ENCODE measurements around the gene ZNF609.

Gene ZNF609

DNA sequence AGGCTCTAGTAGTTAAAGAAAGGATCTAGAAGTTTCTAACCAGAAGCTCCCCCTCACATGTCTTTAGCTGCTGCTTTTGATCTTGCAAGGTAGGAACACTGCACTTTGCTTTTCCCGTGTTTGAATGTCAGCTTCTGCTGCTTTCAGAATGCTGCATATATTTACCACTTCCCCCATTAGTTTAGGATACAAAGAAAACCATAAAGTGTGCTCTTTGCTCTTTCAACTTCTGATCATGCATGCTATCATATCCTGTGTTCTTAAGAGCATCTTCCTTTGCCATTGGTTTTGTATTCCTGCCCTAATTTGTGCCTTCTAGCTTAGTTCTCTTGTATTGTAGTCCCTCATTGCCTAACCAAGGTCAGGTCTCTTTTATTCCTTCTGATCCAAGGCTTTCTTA lies 43.3 kb downstream of the ZNF609 start:
- DNase-seq: no peak

- peak; percentile 83 for DNase-seq
Observed at GRCh38 chr15:64507293-64507802, 47.0 kb downstream of the ZNF609 start.

DNA sequence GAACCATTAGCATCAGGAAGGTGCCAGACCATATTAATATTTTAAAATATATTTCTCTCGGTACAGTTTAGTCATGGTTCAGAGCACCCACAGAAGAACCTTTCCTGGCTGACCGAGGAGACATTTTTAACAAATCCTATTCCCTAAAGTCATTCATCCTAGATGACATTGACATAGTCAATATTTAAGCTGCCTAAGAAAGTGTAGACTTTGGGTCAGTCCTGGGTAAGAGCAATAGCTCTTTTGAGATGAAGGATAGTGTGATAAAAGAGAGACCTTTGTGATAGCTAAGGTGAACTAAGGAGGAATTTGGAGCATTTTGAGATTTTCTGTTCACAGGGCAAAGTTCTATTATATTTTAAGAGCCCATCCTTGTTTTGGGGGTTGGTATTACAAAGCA lies 47.5 kb downstream of the ZNF609 start:
- DNase-seq: no peak

- no peak for DNase-seq
Observed at GRCh38 chr15:64513823-64514222, 53.4 kb downstream of the ZNF609 start.

DNA sequence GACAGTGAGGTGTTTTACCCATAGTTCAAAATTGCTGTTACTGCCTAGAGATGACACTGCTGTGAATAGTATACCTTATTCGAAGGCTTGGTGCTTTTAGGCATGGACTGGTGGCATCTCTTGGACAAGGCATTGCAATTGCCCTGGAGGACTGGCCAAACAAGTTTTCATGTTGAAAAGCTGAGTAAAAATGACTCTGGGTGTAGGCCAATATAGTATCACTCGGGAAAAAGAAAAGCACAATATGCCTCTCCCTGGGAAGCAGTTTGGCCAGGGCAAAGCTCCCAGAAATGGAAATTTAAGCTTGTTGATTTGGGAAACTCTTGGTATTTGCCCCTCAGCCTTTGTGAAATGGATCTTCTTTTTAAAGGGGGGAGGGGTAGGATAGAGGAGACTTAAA lies 54.8 kb downstream of the ZNF609 start:
- no peak for DNase-seq

DNA sequence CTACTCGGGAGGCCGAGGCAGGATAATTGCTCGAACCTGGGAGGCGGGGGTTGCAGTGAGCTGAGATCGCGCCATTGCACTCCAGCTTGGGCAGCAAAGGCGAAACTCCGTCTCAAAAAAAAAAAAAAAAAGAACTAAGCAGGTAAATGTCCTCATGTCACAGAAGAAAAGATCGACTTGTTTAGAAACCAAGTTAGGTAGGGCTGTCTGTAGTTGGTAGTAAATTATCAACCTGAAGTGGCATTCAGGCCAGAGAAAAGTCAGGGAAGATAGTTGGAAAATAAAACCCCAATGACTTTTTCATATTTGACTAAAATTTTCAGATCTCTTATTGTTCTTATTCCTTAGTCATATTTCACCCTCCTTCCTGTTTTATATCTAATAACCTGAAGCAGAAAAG lies 55.4 kb downstream of the ZNF609 start:
- no peak for DNase-seq

- no peak for DNase-seq
Observed at GRCh38 chr15:64519897-64520296, 59.5 kb downstream of the ZNF609 start.

DNA sequence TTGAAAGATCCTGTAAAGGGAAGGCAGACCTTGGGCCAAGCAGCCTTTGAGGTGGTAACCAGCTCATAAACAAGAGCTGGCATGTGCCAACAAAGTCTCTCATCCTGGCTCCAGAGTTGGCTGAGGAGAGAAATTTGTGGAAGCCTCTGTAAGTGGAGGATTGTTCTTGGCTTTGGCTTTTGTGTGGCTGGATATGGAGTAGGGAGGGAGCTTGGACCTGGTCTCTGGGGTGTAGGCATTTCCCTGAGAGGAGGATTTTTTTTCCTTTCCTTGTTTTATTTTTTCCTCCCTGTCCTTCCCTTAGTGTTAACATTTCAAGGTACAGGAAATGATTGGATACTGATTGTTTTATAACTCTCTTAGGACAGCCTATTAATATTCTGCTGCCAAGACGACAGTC lies 60.8 kb downstream of the ZNF609 start:
- DNase-seq: no peak

DNA sequence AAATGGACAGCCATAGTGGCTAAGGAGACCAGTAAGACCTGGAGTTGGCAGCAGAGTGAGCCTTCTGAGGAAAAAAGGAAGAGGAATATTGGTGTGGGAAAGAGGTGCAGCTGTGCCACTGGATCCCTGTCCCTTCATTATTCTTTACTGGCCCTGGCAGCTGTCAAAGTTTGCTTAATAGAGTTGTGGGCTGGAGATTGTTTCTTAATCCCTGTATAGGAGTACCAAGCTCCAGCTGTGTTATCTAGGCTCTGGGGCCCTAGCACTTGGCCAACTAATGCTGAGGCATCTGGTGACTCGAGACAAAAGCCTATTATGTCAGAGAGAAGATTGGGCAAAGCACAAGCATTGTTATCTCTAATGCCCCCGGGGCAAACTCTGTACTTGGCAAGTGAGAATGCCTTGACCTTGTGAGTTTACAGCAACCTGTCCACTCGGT lies 61.4 kb downstream of the ZNF609 start:
- DNase-seq: peak; percentile 96

- DNase-seq: no peak
Observed at GRCh38 chr15:64522226-64522823, 61.9 kb downstream of the ZNF609 start.

DNA sequence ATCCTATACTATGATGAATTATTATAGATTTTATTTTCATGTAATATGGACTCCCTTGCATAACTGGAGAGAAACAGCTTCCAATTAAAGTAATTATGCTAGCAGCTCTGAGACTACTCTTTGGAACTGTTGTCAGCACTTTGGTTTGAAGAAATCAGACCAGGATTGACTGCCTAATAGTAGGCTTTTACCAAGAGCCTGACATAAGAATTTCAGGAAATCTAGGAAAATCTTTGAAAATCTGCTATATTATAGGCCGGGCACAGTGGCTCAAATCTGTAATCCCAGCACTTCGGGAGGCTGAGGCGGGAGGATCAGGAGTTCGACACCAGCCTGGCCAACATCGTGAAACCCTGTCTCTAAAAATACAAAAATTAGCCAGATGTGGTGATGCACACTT lies 62.9 kb downstream of the ZNF609 start:
- no peak for DNase-seq

GRCh38 chr15:64524778-64525177 lies 64.4 kb downstream of the ZNF609 start:
- no peak for DNase-seq

GRCh38 chr15:64525828-64526530 lies 65.6 kb downstream of the ZNF609 start:
- DNase-seq: no peak

- DNase-seq: peak; percentile 33
Observed at GRCh38 chr15:64527263-64527984, 67.0 kb downstream of the ZNF609 start.

DNA sequence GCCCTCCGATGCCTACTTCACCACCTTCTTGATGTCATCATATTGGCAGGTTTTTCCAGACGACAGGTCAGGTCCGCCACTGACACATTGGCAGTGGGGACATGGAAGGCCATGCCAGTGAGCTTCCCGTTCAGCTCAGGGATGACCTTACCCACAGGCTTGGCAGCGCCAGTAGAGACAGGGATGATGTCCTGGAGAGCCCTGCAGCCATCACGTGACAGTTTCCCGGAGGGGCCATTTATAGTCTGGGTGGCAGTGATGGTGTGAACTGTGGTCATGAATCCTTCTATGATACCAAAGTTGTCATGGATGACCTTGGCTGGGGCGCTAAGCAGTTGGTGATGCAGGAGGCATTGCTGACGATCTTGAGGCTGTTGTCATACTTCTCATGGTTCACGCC lies 68.5 kb downstream of the ZNF609 start:
- DNase-seq: no peak

DNA sequence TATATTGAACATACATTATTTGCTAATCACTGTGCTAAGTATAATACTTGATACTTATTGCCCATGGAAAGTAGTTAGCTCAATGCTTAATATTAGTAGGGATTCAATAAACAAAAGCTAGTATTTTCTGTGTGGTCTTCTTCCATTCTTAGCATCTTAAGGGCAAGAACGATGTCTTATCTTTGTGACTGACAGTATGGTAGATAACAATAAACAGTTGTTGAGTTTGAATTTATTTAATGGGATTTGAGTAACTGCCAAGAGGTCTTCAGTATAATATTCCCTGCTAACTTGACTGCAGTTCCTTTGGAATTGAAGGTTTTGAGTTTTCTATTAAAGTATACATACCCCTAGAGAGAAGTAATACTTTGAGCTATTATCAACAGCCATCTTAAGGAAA lies 70.1 kb downstream of the ZNF609 start:
- no peak for DNase-seq

GRCh38 chr15:64530918-64531317 lies 70.5 kb downstream of the ZNF609 start:
- DNase-seq: no peak

DNA sequence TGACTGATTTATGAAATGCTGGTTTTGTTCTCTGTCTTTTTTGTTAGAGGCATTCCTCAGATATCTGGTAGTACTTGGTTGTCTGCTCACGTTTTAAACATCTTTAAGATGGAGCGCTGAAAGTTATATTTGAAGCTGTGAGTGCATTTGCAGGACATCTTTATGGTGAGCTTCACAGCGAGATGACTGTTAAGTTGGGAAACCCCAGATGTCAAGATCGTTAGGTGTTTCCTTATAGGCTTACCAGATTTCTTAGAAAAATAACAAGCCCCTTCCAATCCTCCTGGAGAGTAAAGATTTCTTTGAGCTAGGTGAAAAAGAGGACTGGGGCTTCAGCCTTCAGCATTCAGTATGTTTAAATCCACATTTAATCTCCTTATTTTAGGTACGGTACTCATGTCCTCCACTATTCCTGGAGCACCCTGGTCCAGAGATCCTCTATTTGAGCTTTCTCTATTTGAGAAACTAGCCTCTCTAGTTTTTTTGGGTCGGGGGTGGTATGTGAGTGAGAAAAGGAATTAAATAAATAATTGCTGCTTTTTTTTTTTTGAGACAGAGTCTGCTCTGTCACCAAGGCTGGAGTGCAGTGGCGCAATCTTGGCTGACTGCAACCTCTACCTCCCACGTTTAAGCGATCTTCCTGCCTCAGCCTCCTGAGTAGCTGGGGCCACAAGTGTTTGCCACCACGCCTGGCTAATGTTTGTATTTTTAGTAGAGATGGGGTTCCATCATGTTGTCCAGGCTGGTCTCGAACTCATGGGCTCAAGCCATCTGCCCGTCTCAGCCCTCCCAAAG lies 72.3 kb downstream of the ZNF609 start:
- no peak for DNase-seq

GRCh38 chr15:64535460-64536243 lies 75.3 kb downstream of the ZNF609 start:
- DNase-seq: no peak

- DNase-seq: no peak
Observed at GRCh38 chr15:64536244-64536836, 76.0 kb downstream of the ZNF609 start.

DNA sequence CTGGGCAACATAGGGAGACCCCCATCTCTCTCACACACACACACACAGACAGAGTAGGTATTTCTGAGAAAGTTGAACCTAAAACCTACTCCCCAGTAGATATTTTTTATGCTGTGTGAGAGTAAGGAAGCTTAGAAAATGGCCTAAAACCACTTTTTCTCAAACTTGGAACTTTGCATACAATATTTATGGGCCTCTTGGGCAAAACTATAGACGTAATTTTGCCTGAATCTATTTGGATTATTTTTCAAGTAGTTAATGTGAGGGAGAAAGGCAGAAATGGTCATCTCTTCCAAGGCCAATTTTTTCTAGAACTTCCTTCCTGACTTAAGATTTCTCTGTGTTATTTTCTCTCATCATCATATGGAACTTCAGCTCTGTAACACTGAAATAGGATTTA lies 81.7 kb downstream of the ZNF609 start:
- no peak for DNase-seq

DNA sequence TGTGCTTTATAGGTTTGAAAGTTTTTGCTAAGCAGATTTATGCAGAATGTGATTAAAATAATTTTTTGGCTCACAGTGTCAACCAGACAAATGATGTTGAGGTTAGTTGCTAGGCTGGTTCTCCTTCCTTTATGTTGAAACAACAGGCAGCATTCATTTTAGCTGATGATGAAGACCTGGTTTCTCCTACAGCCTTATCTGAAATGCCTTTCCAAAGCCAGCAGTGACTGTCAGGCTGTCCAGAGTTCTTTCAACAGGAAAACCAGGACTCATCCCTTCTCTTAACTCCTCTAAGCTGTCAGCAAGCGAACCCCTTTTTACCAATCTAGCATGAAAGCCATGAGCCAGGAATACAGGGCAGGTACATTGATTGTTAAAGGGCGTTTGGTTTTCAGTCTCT lies 84.1 kb downstream of the ZNF609 start:
- no peak for DNase-seq

Measured in hematopoietic multipotent progenitor cell treated with erythropoietin and hydrocortisone succinate and interleukin-3 and kit ligand, for 8 days (in vitro differentiated cells).